Esophagus (tissue), 2 donors: ENCODE results near the gene EIF2B4. TPM values are rescaled to one million over a fixed set of nuclear protein-coding genes. Genes with fewer than 3 reads are reported as not detected.

Experiments used
- H3K27ac ChIP-seq, 2 donors: one replicate each; pipeline ENCODE4 v1.5.1; 2013; ENCODE audit warnings: low read depth in 2 of 2, mild to moderate bottlenecking in 2 of 2, inconsistent platforms in 1 of 2, low read length in 1 of 2, moderate library complexity in 1 of 2
- H3K27me3 ChIP-seq, 2 donors: one replicate each; pipeline ENCODE4 v1.6.1; 2013; ENCODE audit warnings: low read length in 2 of 2, control low read depth in 1 of 2, mild to moderate bottlenecking in 1 of 2; ENCODE audit not compliant: insufficient read depth in 2 of 2, control insufficient read depth in 1 of 2
- H3K36me3 ChIP-seq, 2 donors: one replicate each; pipeline ENCODE4 v1.6.1; 2013; ENCODE audit warnings: low read length in 1 of 2; ENCODE audit not compliant: control insufficient read depth in 2 of 2, insufficient read depth in 2 of 2
- H3K4me1 ChIP-seq, 2 donors: one replicate each; pipeline ENCODE4 v1.6.1; 2013; ENCODE audit warnings: low read length in 1 of 2; ENCODE audit not compliant: control insufficient read depth in 2 of 2, insufficient read depth in 2 of 2
- H3K4me3 ChIP-seq, 2 donors: one replicate each; pipeline ENCODE4 v1.5.1; 2013; ENCODE audit warnings: low read length in 2 of 2, mild to moderate bottlenecking in 2 of 2, low read depth in 1 of 2, moderate library complexity in 1 of 2
- H3K9me3 ChIP-seq, 2 donors: one replicate each; pipeline ENCODE4 v1.6.1; 2013; ENCODE audit warnings: mild to moderate bottlenecking in 2 of 2, low read depth in 1 of 2, low read length in 1 of 2, moderate library complexity in 1 of 2; ENCODE audit not compliant: control insufficient read depth in 2 of 2, insufficient read depth in 1 of 2
- WGBS, 2 donors: extraction: QIAGEN DNeasy Blood & Tissue Kit; methylation state at CpG; one replicate each; pipeline ENCODE4 v1.1.7; 2013; 5-methylcytosine and 5-hydroxymethylcytosine counted together
- polyA plus RNA-seq, 2 donors: library from polyadenylated mRNA; stranded (reverse); fragments of 200-250 nt; gene quantifications; one replicate each; pipeline ENCODE4 v1.2.3, GENCODE V29; 2013
- donor health status: healthy with polysubstance abuse.
- donor health status: Bipolar disorder and iron deficiency.

EIF2B4 gene
- polyA plus RNA-seq: 10 to 100 TPM; 44.1 to 55.5 TPM

DNA sequence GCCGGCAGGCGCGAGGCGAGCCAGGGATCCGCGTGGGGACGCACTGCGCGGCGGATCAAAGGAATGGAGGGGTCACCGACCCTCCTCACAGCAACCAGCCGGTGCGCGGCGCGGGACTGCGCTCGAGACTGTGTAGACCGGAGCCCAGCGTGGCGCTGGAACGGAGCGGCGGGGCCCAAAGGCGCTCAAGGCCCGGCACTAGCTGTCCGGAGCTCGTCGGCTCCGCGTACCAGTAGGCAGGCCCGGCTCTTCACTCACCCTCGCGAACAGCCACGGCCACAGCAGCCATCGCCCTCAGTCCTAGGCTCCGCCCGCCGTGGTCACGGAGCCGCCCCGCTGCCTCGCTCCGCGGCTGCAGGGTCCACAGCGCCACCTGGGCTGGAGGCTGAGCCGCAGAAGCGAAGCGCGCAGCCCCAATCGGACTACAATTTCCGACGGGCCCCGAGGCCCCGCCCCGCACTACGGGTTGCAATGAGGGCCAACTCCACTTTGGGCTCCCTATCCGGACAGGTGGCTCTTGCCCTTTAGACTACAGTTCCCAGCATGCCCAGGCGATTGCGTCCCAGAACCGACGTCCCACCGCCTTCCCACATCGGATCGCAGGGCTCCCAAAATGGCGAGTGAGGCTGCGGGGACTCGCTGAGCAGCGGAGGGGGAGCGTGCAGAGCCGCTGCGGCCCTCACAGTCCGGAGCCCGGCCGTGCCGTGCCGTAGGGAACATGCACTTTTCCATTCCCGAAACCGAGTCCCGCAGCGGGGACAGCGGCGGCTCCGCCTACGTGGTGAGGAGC, at the start of gene EIF2B4, which contains the start of gene SNX17:
Gene EIF2B4 (minus strand): TSS at position 313 of the 790 bp plus-strand sequence. CDS start 24 bp downstream, at position 289.
Gene SNX17 (plus strand): TSS at position 591 of the 790 bp plus-strand sequence. CDS start 128 bp downstream, at position 719.
- no peaks in the 10 kb centered on the region for H3K27me3 ChIP-seq
- H3K9me3 ChIP-seq: no peaks in the 10 kb centered on the region
- 0% methylated on average over 80 to 85 of the region's 85 CpGs for WGBS, 2 donors
- peaks cover 0 to 5% of the 10 kb centered on the region in 2 donors for H3K4me1 ChIP-seq
- H3K27ac ChIP-seq: peak within 1 kb of the TSS; percentile 96 to 97
- peak within 1 kb of the TSS; percentile 83 to 97 for H3K4me3 ChIP-seq
- peaks cover 15 to 39% of the 10 kb centered on the region in 2 donors for H3K36me3 ChIP-seq

DNA sequence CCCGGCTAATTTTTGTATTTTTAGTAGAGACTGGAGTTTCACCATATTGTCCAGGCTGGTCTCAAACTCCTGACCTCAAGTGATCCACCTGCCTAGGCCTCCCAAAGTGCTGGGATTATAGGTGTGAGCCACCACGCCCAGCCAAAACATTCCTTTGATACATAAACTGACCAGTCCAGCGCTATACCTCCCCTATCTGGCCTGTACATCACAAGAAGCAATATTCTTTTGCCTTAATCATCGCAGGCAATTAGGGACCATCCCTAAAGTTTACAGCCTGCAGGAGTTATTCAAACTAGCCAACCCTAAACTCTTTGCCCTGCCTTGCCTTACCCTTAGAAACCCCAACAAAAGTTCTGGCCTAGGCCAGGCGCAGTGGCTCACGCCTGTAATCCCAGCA, 46.0 kb upstream of the EIF2B4 start:
- no peaks in the 10 kb centered on the region for H3K9me3 ChIP-seq
- 94 to 95% methylated on average over 6 of the region's 6 CpGs for WGBS, 2 donors
- H3K36me3 ChIP-seq: no peaks in the 10 kb centered on the region
- no peaks in the 10 kb centered on the region for H3K4me1 ChIP-seq
- H3K27ac ChIP-seq: no peak overlapping the region
- H3K27me3 ChIP-seq: no peaks in the 10 kb centered on the region
- H3K4me3 ChIP-seq: no peak overlapping the region

DNA sequence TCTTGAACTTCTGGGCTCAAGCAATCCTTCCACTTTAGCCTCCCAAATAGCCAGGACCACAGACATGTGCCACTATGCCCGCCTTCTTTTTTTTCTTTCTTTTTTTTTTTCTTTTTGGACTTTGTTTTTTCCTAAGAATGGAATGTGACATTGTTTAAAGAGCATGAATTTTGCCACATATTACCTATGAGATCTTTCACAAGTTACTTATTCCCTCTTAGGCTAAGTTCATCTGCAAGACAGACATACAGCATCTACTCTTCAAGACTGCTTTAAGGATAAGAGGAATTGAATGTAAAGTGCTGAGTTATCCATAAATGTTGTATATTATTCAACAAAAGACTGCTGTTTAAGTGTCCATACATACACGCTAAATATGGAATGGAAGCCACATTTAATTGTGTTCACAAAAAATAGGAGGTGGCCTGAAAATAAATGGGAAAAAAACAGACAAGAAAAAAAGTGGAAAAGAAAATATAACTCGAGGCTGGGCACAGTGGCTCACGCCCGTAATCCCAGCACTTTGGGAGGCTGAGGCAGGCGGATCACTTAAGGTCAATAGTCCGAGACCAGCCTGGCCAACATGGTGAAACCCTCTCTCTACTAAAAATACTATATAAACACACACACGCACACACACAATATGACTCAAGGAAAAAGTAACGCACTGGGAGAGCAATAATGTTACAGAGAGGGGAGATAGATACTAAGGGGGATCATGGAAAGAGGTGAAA, 42.4 kb upstream of the EIF2B4 start:
- Histone ChIP-seq H3K27me3 (no peaks in the 10 kb centered on the region), H3K9me3 (no peaks in the 10 kb centered on the region), H3K4me3 (no peak overlapping the region), H3K4me1 (peaks cover 0 to 2% of the 10 kb centered on the region in 2 donors), H3K27ac (no peak overlapping the region), H3K36me3 (no peaks in the 10 kb centered on the region)
- WGBS, 2 donors: 87 to 88% methylated on average over 9 of the region's 9 CpGs

DNA sequence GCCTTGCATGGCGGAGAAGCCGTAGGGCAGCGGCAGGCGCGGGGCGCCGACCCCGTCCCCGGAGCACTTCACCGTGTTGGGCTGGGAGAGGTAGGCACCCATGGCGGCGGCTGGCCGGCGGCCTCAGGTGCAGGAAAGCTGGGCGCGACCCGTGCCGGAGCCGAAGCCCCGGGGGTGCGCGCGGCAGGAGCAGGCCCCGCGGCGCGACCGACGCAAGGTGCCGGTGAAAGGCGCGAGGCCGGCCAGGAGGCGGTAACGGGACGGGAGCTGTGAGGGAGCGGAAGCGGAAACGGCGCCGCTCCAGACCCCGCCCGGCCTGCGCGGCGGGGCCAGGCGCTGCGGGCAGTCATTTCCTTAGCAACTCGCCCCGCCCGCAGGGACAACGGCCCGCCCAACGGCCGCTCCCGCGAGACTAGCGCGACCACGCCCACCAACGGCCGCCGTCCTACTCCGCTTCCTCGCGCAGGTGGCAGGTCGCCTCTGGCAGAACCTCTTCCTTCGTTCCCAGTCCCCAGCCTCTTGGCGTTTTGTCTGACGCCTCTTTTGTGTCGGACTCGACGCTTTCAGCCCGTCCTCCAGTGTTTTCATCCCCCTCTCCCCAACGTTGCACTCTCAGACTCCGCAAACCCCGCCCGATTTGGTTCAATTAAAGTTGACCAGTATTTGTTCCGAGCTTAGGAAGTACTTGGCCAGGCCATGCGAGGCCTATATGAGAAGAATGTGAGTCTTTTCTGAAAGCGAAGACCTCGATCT, 39.4 kb upstream of the EIF2B4 start, which contains the start of gene PPM1G:
Gene PPM1G (minus strand): TSS at position 271 of the 753 bp plus-strand sequence. CDS start 169 bp downstream, at position 102.
- Histone ChIP-seq H3K27ac (peak within 1 kb of the TSS; percentile 86 to 92), H3K4me3 (peak within 1 kb of the TSS; percentile 85 to 90), H3K4me1 (peaks cover 0 to 2% of the 10 kb centered on the region in 2 donors), H3K27me3 (no peaks in the 10 kb centered on the region), H3K36me3 (no peaks in the 10 kb centered on the region), H3K9me3 (no peaks in the 10 kb centered on the region)
- WGBS, 2 donors: 1% methylated on average over 48 to 82 of the region's 82 CpGs

DNA sequence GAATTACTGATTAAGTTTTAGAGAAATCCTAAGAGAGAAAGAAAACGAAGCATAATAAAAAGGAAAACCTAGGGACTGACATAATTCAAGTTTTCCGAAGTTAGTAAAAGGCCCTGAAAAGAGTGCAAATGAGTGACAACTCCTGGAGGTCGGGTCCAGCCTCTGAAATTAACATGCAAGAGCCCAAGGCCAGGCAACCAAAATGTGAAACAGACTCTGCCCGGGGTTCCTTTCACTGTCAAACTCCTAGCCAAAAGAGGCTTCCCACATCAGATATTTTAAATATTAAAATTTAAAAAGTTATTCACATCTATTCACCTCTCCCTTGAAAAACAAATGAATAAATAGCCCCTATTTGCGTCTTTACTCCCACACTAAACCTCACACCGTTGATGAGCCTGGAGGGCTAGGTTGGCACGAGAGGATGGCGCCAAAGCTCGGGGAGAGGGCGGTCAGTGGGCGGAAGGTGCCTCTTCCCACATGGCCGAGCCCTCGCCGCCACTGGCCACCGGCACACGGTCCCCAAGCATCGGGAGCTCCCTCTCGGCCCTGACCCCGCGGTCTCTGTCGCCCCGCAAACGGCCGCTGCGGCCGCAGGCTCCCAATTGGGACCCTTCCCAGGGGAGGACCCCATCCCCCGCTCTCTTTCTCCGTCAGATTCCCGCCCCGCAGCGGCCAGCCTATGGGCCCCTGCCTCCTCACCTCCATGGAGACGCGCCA, 38.6 kb upstream of the EIF2B4 start:
- Histone ChIP-seq H3K27me3 (no peaks in the 10 kb centered on the region), H3K4me3 (peak overlapping the region; percentile 85 to 90), H3K4me1 (peaks cover 0 to 2% of the 10 kb centered on the region in 2 donors), H3K36me3 (no peaks in the 10 kb centered on the region), H3K9me3 (no peaks in the 10 kb centered on the region), H3K27ac (peak overlapping the region; percentile 76 to 92)
- WGBS, 2 donors: 0 to 1% methylated on average over 33 of the region's 33 CpGs

DNA sequence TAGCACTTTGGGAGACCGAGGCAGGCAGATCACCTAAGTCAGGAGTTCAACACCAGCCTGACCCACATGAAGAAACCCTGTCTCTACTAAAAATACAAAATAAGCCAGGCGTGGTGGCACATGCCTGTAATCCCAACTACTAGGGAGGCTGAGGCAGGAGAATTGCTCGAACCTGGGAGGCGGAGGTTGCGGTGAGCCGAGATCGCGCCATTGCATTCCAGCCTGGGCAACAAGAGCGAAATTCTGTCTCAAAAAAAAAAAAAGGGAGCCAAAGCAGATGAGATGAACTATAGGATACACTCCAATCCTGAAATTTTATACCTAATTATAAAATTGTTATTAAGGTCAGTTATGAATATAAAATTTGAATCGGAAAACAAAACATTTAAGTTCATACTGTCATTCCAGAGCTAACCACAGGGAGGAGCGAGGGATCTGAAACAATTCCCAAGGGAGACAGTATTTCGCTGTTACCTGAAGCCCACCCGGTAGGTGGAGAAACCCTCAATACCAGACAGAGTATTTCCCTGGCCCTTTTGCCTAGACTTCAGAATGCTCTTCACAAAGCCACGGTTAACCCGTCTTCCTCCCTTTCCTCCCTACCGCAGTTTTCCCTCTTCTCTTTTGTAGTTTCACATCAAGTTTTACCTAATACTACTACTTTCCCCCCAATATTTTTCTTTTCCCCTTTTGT, 37.8 kb upstream of the EIF2B4 start:
- Histone ChIP-seq H3K9me3 (no peaks in the 10 kb centered on the region), H3K4me1 (peaks cover 0 to 2% of the 10 kb centered on the region in 2 donors), H3K27ac (no peak overlapping the region), H3K27me3 (no peaks in the 10 kb centered on the region), H3K4me3 (peak overlapping the region; percentile 12 to 90), H3K36me3 (no peaks in the 10 kb centered on the region)
- 49 to 50% methylated on average over 16 of the region's 16 CpGs for WGBS, 2 donors

DNA sequence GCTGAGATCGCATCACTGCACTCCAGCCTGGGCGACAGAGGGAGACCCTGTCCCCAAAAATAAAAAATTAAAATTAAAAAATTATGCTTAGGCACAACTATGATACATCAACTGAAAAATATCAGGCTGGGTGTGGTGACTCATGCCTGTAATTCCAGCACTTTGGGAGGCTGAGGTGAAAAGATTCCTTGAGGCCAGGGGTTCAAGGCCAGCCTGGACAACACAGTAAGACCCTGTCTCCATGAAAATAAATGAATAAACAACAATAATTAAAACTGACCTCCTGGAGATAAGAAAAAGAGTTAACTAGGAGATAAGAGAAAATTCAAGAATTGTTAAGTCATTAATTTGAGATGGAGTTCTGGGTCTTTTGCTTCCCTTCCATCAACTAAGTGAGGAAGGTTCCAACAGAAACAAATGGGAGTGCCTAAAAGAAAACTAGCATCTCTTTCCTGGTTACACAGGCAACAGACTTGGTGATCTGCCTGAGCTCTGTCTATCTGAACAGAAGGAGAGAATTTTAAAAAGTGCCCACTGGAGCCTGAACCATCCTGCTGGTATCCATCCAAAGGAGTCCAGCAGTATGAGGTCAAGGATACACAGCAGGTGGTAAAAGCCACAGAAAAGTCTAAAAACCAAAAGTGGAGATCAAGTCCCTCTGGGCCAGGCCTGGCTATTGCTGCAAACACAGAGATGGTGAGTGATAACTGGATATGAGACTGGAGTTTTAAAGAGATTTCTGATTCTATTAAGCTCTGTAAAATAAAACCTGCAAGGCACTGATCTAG, 30.4 kb upstream of the EIF2B4 start:
- Histone ChIP-seq H3K4me1 (no peaks in the 10 kb centered on the region), H3K27ac (no peak overlapping the region), H3K27me3 (no peaks in the 10 kb centered on the region), H3K36me3 (no peaks in the 10 kb centered on the region), H3K4me3 (no peak overlapping the region), H3K9me3 (no peaks in the 10 kb centered on the region)
- 97 to 100% methylated on average over 2 of the region's 2 CpGs for WGBS, 2 donors

DNA sequence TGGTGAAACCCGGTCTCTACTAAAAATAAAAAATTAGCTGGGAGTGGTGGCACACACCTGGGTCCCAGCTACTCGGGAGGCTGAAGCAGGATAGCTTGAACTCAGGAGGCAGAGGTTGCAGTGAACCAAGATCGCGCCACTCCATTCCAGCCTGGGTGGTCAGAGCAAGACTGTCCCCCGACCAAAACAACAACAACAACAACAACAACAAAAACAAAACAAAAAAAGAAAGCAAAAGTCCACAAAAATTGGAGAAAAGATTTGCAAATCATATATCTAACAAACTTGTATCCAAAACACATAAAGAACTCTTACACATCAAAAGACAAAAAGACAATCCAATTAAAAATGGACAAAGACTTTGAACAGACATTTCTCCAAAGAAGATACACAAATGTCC, 28.8 kb upstream of the EIF2B4 start:
- no peak overlapping the region for H3K4me3 ChIP-seq
- H3K27ac ChIP-seq: no peak overlapping the region
- no peaks in the 10 kb centered on the region for H3K27me3 ChIP-seq
- H3K36me3 ChIP-seq: no peaks in the 10 kb centered on the region
- H3K4me1 ChIP-seq: no peaks in the 10 kb centered on the region
- WGBS, 2 donors: 95 to 96% methylated on average over 5 of the region's 5 CpGs
- no peaks in the 10 kb centered on the region for H3K9me3 ChIP-seq
